Esophagus muscularis mucosa (tissue), 4 donors: ENCODE results near the gene NRXN2. TPM values are rescaled to one million over a fixed set of nuclear protein-coding genes. Genes with fewer than 3 reads are reported as not detected.

Source experiments
- DNase-seq: peaks from one replicate; pipeline ENCODE4 v3.0.0-alpha.2; 2017; ENCODE audit errors: extremely low spot score
- H3K27ac ChIP-seq, 4 donors: fragments of 200-600 bp; sonication (generic); replicated peaks in 1 of 4; 1 replicate in 3 of 4; 2 replicates in 1 of 4; pipeline ENCODE4 v1.5.1; 2016 to 2019; ENCODE audit warnings: mild to moderate bottlenecking in 1 of 4
- H3K27me3 ChIP-seq, 4 donors: fragments of 200-600 bp; sonication (generic); one replicate each; pipeline versions ENCODE4 v1.5.1 to v1.6.0; 2016 to 2019
- H3K36me3 ChIP-seq, 4 donors: fragments of 200-600 bp; sonication (generic); one replicate each; pipeline ENCODE4 v1.5.1; 2016 to 2019
- H3K4me1 ChIP-seq, 4 donors: fragments of 200-600 bp; sonication (generic); one replicate each; pipeline ENCODE4 v1.5.1; 2016 to 2019
- H3K4me3 ChIP-seq, 4 donors: fragments of 200-600 bp; sonication (generic); 1 replicate in 2 of 4; 2 replicates in 2 of 4; pipeline ENCODE4 v1.5.1; 2016 to 2019; ENCODE audit warnings: mild to moderate bottlenecking in 4 of 4, moderate library complexity in 1 of 4
- H3K9me3 ChIP-seq, 4 donors: fragments of 200-600 bp; sonication (generic); 1 replicate in 3 of 4; 2 replicates in 1 of 4; pipeline ENCODE4 v1.5.1; 2016 to 2019
- EP300 ChIP-seq: sonication (generic); formaldehyde crosslinking; IDR thresholded peaks from one replicate; pipeline ENCODE4 v1.6.1; 2017; ENCODE audit warnings: antibody characterized with exemption
- POLR2A ChIP-seq: fragments of 450-650 bp; IDR thresholded peaks from one replicate; pipeline ENCODE4 v1.6.1; 2017; ENCODE audit warnings: antibody characterized with exemption, moderate library complexity, mild to moderate bottlenecking, low read depth
- POLR2AphosphoS5 ChIP-seq, 2 donors: sonication (generic); formaldehyde crosslinking; IDR thresholded peaks; one replicate each; pipeline ENCODE4 v1.6.1; 2017; ENCODE audit warnings: antibody characterized with exemption in 2 of 2
- WGBS: methylation state at CpG from one replicate; pipeline ENCODE4 v1.1.5; 2018; 5-methylcytosine and 5-hydroxymethylcytosine counted together
- intact Hi-C: fragments of 100-400 bp; cut with DNase I; formaldehyde crosslinking; loops from one replicate; pipeline ENCODE4 v1.15.1; 2023
- total RNA-seq, 4 donors: library from RNA; depleted of rRNA; stranded (reverse); fragments of >200 nt; gene quantifications; one replicate each; pipeline versions ENCODE4 v1.1.0 to v1.2.1, GENCODE V29; 2016
- TF ChIP-seq, protein P1 (sequence below), 3 experiments: fragments of 200-600 bp in 2 of 3; fragments of 450-650 bp in 1 of 3; sonication (generic) in 2 of 3; IDR thresholded peaks; one replicate each; pipeline ENCODE4 v1.5.1; 2017 to 2019; ENCODE audit warnings: antibody characterized with exemption in 3 of 3, mild to moderate bottlenecking in 2 of 3, moderate library complexity in 1 of 3

The NRXN2 gene
- total RNA-seq, 4 donors from 2014 or later: 2.1 to 12.9 (median 4.3) TPM

DNA sequence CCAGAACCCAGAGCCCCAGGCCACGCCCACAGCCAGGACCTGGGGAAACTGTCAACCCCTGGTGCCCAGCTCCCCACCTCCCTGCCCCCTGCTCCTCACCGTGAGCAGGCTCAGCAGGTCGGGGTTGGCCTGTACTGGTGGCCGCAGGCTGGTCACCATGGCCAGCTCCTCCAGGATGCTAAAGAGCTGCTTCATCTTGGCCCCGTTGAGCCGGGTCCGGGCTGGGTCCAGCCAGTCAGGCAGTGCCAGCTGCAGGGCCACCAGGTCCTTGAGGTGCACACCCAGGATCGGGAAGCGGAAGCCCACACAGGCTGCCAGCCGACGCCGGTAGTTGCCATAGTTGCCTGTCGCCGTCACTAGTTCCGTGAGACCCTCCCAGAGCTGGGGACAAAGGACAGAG lies 13.7 kb upstream of the NRXN2 start:
- 86% methylated on average over 5 of the region's 15 CpGs for WGBS

DNA sequence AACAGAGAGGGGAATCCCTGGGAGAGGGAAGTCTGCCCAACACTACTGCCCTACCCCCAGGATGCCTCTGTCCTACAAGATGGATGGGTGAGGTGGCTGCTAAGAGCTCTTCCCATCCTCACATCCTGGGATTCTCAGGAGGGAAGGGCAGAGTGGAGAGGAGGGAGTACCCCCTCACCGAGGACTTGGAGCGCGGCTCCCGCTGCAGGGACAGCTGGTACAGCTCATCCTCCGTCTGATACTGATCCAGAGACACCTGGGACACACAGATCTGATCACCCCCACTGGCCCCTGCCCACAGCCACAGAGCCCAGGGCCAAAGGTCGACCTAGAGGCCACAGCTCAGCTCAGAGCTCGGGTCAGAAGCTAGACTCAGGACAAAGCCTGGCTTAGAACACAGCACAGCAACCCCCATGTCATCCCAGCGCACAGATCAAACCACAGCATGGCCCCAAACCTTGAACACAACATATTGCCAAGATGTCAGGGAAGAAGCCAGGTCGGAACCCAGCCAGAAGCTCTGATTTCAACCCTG lies 12.8 kb upstream of the NRXN2 start:
- WGBS: 100% methylated on average over 1 of the region's 9 CpGs
- H3K36me3 ChIP-seq: peaks cover 7 to 79% (median 56%) of the 10 kb centered on the region in 4 donors
- H3K27me3 ChIP-seq: no peaks in the 10 kb centered on the region
- peaks cover 0 to 7% (median 1%) of the 10 kb centered on the region in 4 donors for H3K4me1 ChIP-seq
- H3K4me3 ChIP-seq: no peak overlapping the region
- DNase-seq: no peak
- H3K9me3 ChIP-seq: no peaks in the 10 kb centered on the region
- peak overlapping the region in 1 of 4 donors; percentile 3 for H3K27ac ChIP-seq
- TF ChIP-seq EP300 (no peak), POLR2A (no peak), POLR2AphosphoS5 (IDR thresholded peaks at IDR 0.05) (no peak)
- TF ChIP-seq, protein P1, sequence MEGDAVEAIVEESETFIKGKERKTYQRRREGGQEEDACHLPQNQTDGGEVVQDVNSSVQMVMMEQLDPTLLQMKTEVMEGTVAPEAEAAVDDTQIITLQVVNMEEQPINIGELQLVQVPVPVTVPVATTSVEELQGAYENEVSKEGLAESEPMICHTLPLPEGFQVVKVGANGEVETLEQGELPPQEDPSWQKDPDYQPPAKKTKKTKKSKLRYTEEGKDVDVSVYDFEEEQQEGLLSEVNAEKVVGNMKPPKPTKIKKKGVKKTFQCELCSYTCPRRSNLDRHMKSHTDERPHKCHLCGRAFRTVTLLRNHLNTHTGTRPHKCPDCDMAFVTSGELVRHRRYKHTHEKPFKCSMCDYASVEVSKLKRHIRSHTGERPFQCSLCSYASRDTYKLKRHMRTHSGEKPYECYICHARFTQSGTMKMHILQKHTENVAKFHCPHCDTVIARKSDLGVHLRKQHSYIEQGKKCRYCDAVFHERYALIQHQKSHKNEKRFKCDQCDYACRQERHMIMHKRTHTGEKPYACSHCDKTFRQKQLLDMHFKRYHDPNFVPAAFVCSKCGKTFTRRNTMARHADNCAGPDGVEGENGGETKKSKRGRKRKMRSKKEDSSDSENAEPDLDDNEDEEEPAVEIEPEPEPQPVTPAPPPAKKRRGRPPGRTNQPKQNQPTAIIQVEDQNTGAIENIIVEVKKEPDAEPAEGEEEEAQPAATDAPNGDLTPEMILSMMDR (IDR thresholded peaks at IDR 0.05): no peak
- intact Hi-C loops: no loop called here

More for the DNA sequence above, 13.7 kb upstream of the NRXN2 start:
- no peaks in the 10 kb centered on the region for H3K27me3 ChIP-seq
- intact Hi-C loops: no loop called here
- H3K36me3 ChIP-seq: peaks cover 7 to 81% (median 57%) of the 10 kb centered on the region in 4 donors
- no peak overlapping the region for H3K4me3 ChIP-seq
- peaks cover 0 to 16% (median 9%) of the 10 kb centered on the region in 4 donors for H3K4me1 ChIP-seq
- DNase-seq: no peak
- H3K9me3 ChIP-seq: no peaks in the 10 kb centered on the region
- no peak for TF ChIP-seq POLR2AphosphoS5 (IDR thresholded peaks at IDR 0.05)
- TF ChIP-seq, protein P1 (IDR thresholded peaks at IDR 0.05): no peak
- TF ChIP-seq POLR2A: no peak
- no peak for TF ChIP-seq EP300
- H3K27ac ChIP-seq: no peak overlapping the region

DNA sequence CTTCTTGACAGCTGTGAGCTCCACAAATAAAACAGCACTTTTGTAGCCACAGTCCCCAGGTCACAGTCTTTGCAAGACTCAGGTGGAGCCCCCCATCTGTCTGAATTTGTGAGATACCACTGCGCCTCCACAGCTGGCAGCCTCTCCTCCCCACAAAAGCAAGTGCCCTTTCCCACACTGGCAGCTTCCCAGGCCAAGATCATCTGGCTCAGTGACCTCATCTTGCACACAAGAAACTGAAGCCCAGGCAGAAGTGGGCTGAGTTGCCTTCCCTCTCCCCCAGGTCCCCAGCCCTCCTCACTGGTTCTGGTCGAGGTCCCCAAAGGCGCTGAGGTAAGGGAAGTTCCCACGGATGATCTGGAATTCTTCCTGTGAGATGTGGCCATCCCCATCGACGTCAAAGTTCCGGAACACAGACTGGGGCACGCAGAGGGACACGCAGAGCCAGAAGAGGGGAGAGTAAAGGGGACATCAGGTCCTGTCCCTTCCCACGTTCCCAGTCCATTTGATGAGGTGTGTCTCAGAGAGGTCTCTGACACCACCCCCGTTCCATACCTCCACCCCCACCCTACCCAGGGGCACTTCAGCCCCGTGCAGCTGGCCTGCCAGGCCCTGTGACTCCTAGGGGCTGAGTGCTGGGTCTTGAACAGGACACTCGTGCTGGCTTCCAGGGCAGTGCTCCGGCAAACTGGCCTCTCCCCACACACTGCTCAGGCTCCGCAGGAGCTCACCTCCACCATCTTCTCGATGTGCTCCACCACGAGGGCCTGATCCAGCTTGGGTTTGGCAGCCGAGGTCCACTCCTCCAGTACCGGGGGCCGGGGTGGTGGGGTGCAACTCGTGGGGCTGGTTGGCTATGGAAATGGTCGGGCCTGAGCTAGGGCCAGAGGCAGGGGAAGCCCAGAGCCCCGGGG lies 12.1 kb upstream of the NRXN2 start:
- intact Hi-C loops: no loop called here

DNA sequence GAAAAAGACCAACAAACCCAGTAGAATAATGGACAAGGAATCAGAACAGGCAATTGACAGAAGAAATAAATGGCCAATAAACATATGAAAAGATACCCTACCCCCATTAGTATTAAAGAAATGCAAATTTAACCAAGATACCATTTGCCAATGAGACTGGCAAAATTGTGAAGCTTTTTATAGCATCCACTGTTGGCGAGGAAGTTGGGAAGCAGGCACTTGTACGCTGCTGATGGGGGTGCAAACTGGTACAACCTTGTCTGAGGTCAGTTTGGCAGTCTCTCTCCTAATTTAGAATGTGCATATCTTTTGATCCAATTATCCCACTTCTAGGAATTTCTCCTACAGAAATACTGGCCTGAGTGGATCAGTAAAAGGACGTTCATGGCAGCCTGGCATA lies 8.6 kb upstream of the NRXN2 start:
- H3K27ac ChIP-seq: no peak overlapping the region
- intact Hi-C loops: no loop called here
- H3K4me3 ChIP-seq: no peak overlapping the region
- H3K4me1 ChIP-seq: peaks cover 0 to 14% (median 6%) of the 10 kb centered on the region in 4 donors
- 79% methylated on average over 3 of the region's 3 CpGs for WGBS
- no peak for DNase-seq
- no peaks in the 10 kb centered on the region for H3K27me3 ChIP-seq
- H3K36me3 ChIP-seq: peaks cover 0 to 76% (median 65%) of the 10 kb centered on the region in 4 donors
- TF ChIP-seq, protein P1 (IDR thresholded peaks at IDR 0.05): no peak
- TF ChIP-seq EP300: no peak
- no peak for TF ChIP-seq POLR2A
- TF ChIP-seq POLR2AphosphoS5 (IDR thresholded peaks at IDR 0.05): no peak
- no peaks in the 10 kb centered on the region for H3K9me3 ChIP-seq

More for the DNA sequence above, 12.1 kb upstream of the NRXN2 start:
- Histone ChIP-seq H3K9me3 (no peaks in the 10 kb centered on the region), H3K27ac (peak overlapping the region in 1 of 4 donors; percentile 3), H3K4me3 (no peak overlapping the region), H3K36me3 (peaks cover 7 to 80% (median 58%) of the 10 kb centered on the region in 4 donors), H3K27me3 (no peaks in the 10 kb centered on the region), H3K4me1 (peaks cover 0 to 9% (median 1%) of the 10 kb centered on the region in 4 donors)
- no peak for TF ChIP-seq POLR2A
- TF ChIP-seq, protein P1 (IDR thresholded peaks at IDR 0.05): no peak
- no peak for TF ChIP-seq POLR2AphosphoS5 (IDR thresholded peaks at IDR 0.05)
- TF ChIP-seq EP300: no peak
- no peak for DNase-seq
- WGBS: 77% methylated on average over 14 of the region's 23 CpGs
